Peyer's patch (tissue), 4 donors: ENCODE measurements around the gene MAP3K12.

Source experiments
- CTCF ChIP-seq, 6 experiments: fragments of 450-650 bp in 4 of 6; fragments of 200-600 bp in 2 of 6; sonication (generic) in 1 of 6; IDR thresholded peaks; one replicate each; pipeline ENCODE4 v1.5.1; 2017 to 2019; ENCODE audit warnings: antibody characterized with exemption in 6 of 6, mild to moderate bottlenecking in 3 of 6, moderate library complexity in 1 of 6
- POLR2A ChIP-seq, 2 donors: fragments of 450-650 bp; IDR thresholded peaks; one replicate each; pipeline ENCODE4 v1.5.1; 2017; ENCODE audit warnings: antibody characterized with exemption in 2 of 2, mild to moderate bottlenecking in 2 of 2, moderate library complexity in 2 of 2

GRCh38 chr12:53500776-53501614 lies 1.7 kb upstream of the MAP3K12 start, which contains the start of gene TARBP2:
- TF ChIP-seq POLR2A (IDR thresholded peaks at IDR 0.05) (peak; percentile 41 to 53), CTCF (IDR thresholded peaks at IDR 0.05) (peak in 2 of 6 experiments; percentile 12 to 18)
